GM23338 (cell line): ENCODE measurements around the gene DCP1B.

Experiments used
- CREB1 ChIP-seq: fragments of 250-450 bp; sonication (Bioruptor Pico); IDR thresholded peaks from 2 replicates; pipeline ENCODE4 v1.5.0; 2020; ENCODE audit warnings: low read depth, mild to moderate bottlenecking, moderate library complexity
- CTCF ChIP-seq, 2 experiments: fragments of 200-600 bp in 1 of 2; sonication (generic) in 1 of 2; conservative IDR thresholded peaks; 2 replicates each; pipeline versions ENCODE4 v1.5.1 to v1.6.1; 2016 to 2017; ENCODE audit warnings: antibody characterized with exemption in 2 of 2, low read depth in 2 of 2, mild to moderate bottlenecking in 2 of 2, moderate library complexity in 1 of 2
- EZH2 ChIP-seq: fragments of 200-600 bp; sonication (generic); IDR thresholded peaks from one replicate; pipeline ENCODE4 v1.8.0; 2017; ENCODE audit warnings: antibody characterized with exemption, mild to moderate bottlenecking, low read depth; ENCODE audit not compliant: unreplicated experiment
- POLR2AphosphoS5 ChIP-seq: IDR thresholded peaks from 2 replicates; pipeline ENCODE4 v1.6.1; 2016; ENCODE audit warnings: antibody characterized with exemption, low read depth
- REST ChIP-seq: IDR thresholded peaks from one replicate; pipeline ENCODE4 v1.6.1; 2018; ENCODE audit warnings: antibody characterized with exemption; ENCODE audit not compliant: unreplicated experiment
- STAT1 ChIP-seq: IDR thresholded peaks from one replicate; pipeline ENCODE4 v1.6.1; 2016; ENCODE audit warnings: antibody characterized with exemption; ENCODE audit not compliant: unreplicated experiment
- ZNF331 ChIP-seq: fragments of 250-450 bp; sonication (Bioruptor Pico); IDR thresholded peaks from 2 replicates; pipeline ENCODE4 v1.5.0; 2020; ENCODE audit warnings: low read depth, mild to moderate bottlenecking, moderate library complexity

GRCh38 chr12:2003676-2004112 lies 563 bp downstream of the DCP1B start:
- TF ChIP-seq STAT1 (no peak), CTCF (conservative IDR thresholded peaks at IDR 0.05; ENCODE audit: low read depth in 2 of 2) (no peak), POLR2AphosphoS5 (no peak), EZH2 (no peak), CREB1 (CRISPR knock-in tag) (no peak), ZNF331 (CRISPR knock-in tag) (no peak), REST (no peak)
